Measurements from ENCODE around the gene TNF. TPM values are rescaled to one million over a fixed set of nuclear protein-coding genes. Genes with fewer than 3 reads are reported as not detected.

Gene TNF
- total and polyA plus RNA-seq, 2 of the 13 experiments (the other 11 are each of a cell fraction or from before 2014, with no cell fraction given) = not detected

- TF ChIP-seq ZSCAN5A (CRISPR knock-in tag; IDR thresholded peaks at IDR 0.05; ENCODE audit: borderline replicate concordance) (no peak; the same call in 1 of the 2 replicates), ZNF75D (CRISPR knock-in tag; IDR thresholded peaks at IDR 0.05; ENCODE audit: borderline replicate concordance) (no peak; the same call in 1 of the 2 replicates), HNRNPUL1 (IDR thresholded peaks at IDR 0.05; ENCODE audit: low read depth, low read length) (no peak), TMF1 (CRISPR knock-in tag; IDR thresholded peaks at IDR 0.05; ENCODE audit: low read depth) (peak; percentile 43), FOXO1 (CRISPR knock-in tag; IDR thresholded peaks at IDR 0.05) (peak; percentile 53; the same call in 1 of the 2 replicates), RXRA (CRISPR knock-in tag; IDR thresholded peaks at IDR 0.05) (peak; percentile 93), ZNF703 (CRISPR knock-in tag; IDR thresholded peaks at IDR 0.05; ENCODE audit: borderline replicate concordance) (peak; percentile 90), ZNF274 (CRISPR knock-in tag; IDR thresholded peaks at IDR 0.05) (peak; percentile 63), ZBTB20 (CRISPR knock-in tag; IDR thresholded peaks at IDR 0.05; ENCODE audit: borderline replicate concordance, low read depth) (peak; percentile 85), ASH2L (IDR thresholded peaks at IDR 0.05; ENCODE audit: insufficient read length, low read depth, low read length) (peak; percentile 93), CTCF (CRISPR knock-in tag; IDR thresholded peaks at IDR 0.05) (peak; percentile 39), ZNF839 (CRISPR knock-in tag; IDR thresholded peaks at IDR 0.05; ENCODE audit: borderline replicate concordance) (peak; percentile 96), KLF15 (CRISPR knock-in tag; IDR thresholded peaks at IDR 0.05; ENCODE audit: borderline replicate concordance) (peak; percentile 56; the same call in 1 of the 2 replicates), NFKBIZ (CRISPR knock-in tag; IDR thresholded peaks at IDR 0.05) (peak; percentile 79), CEBPB (IDR thresholded peaks at IDR 0.05; ENCODE audit: borderline replicate concordance, low read depth, low read length) (peak; percentile 17; the same call in 1 of the 2 replicates), ZNF607 (CRISPR knock-in tag; IDR thresholded peaks at IDR 0.05; ENCODE audit: borderline replicate concordance) (peak; percentile 81; the same call in 1 of the 2 replicates)
- TF ChIP-seq, protein P1, sequence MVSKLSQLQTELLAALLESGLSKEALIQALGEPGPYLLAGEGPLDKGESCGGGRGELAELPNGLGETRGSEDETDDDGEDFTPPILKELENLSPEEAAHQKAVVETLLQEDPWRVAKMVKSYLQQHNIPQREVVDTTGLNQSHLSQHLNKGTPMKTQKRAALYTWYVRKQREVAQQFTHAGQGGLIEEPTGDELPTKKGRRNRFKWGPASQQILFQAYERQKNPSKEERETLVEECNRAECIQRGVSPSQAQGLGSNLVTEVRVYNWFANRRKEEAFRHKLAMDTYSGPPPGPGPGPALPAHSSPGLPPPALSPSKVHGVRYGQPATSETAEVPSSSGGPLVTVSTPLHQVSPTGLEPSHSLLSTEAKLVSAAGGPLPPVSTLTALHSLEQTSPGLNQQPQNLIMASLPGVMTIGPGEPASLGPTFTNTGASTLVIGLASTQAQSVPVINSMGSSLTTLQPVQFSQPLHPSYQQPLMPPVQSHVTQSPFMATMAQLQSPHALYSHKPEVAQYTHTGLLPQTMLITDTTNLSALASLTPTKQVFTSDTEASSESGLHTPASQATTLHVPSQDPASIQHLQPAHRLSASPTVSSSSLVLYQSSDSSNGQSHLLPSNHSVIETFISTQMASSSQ (IDR thresholded peaks at IDR 0.05; ENCODE audit: low read depth) = 0 out of 2 replicates have a peak, but pooled peaks have one; percentile 36
- TF ChIP-seq, protein P1 (CRISPR knock-in tag; IDR thresholded peaks at IDR 0.05; ENCODE audit: borderline replicate concordance) = no peak; the same call in 1 of the 2 replicates
- TF ChIP-seq, protein P2, sequence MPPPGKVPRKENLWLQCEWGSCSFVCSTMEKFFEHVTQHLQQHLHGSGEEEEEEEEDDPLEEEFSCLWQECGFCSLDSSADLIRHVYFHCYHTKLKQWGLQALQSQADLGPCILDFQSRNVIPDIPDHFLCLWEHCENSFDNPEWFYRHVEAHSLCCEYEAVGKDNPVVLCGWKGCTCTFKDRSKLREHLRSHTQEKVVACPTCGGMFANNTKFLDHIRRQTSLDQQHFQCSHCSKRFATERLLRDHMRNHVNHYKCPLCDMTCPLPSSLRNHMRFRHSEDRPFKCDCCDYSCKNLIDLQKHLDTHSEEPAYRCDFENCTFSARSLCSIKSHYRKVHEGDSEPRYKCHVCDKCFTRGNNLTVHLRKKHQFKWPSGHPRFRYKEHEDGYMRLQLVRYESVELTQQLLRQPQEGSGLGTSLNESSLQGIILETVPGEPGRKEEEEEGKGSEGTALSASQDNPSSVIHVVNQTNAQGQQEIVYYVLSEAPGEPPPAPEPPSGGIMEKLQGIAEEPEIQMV (CRISPR knock-in tag; IDR thresholded peaks at IDR 0.05; ENCODE audit: low read depth) = no peak; the same call in 1 of the 2 replicates
These were observed 33.5 kb upstream of the TNF start, which contains the start of gene DDX39B (continued) for GRCh38 chr6:31541658-31542521.
